Gastrocnemius medialis (tissue), 4 donors: ENCODE results near the gene UCHL3.

ENCODE experiments used
- POLR2A ChIP-seq, 2 donors: fragments of 450-650 bp; IDR thresholded peaks; one replicate each; pipeline ENCODE4 v1.6.1; 2017; ENCODE audit warnings: antibody characterized with exemption in 2 of 2, mild to moderate bottlenecking in 2 of 2, moderate library complexity in 2 of 2
- TF ChIP-seq, protein P1 (sequence below), 5 experiments: fragments of 450-650 bp in 3 of 5; fragments of 200-600 bp in 2 of 5; sonication (generic) in 2 of 5; IDR thresholded peaks in 4 of 5; conservative IDR thresholded peaks in 1 of 5; 1 replicate in 4 of 5; 2 replicates in 1 of 5; pipeline ENCODE4 v1.5.1; 2016 to 2019; ENCODE audit warnings: antibody characterized with exemption in 5 of 5, mild to moderate bottlenecking in 3 of 5, moderate library complexity in 3 of 5

DNA sequence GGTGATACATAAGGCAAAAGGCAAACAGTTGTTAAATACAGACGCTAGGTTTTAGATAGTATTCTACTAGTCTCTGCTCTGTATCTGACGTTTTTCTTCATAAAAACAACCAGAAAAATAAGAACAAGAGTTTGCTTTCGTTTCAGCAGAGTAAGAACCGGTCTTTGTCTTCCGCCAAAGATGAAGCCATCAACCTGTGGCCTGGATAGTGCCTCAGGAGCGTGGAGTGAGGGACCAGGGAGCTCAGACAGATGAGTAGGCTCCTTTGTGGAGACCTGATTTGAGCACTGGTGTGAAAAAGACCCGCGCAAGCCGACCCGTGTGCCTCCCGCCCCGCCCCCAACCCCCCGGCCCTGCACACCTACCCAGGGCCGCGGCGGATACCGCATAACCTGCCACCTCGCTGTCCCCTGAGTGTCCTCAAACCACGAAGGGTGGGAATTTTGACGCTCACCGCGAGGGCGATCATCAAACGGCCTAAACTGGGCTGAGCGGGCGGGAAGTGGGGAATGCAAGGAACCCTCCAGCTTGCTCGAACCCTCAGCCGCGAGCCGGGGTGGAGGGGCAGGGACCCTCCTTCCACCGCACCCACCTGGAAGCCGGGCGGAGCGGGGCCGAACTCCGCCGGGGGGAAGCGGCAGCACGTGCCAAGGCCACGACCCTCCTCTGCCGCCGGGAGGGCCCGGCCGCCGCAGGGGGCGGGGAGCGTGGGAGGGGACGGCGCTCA is 85.7 kb downstream of the UCHL3 start:
- TF ChIP-seq POLR2A (IDR thresholded peaks at IDR 0.05): no peak
- TF ChIP-seq, protein P1, sequence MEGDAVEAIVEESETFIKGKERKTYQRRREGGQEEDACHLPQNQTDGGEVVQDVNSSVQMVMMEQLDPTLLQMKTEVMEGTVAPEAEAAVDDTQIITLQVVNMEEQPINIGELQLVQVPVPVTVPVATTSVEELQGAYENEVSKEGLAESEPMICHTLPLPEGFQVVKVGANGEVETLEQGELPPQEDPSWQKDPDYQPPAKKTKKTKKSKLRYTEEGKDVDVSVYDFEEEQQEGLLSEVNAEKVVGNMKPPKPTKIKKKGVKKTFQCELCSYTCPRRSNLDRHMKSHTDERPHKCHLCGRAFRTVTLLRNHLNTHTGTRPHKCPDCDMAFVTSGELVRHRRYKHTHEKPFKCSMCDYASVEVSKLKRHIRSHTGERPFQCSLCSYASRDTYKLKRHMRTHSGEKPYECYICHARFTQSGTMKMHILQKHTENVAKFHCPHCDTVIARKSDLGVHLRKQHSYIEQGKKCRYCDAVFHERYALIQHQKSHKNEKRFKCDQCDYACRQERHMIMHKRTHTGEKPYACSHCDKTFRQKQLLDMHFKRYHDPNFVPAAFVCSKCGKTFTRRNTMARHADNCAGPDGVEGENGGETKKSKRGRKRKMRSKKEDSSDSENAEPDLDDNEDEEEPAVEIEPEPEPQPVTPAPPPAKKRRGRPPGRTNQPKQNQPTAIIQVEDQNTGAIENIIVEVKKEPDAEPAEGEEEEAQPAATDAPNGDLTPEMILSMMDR (IDR thresholded peaks at IDR 0.05 in 4 of 5, conservative IDR thresholded peaks at IDR 0.05 in 1 of 5): no peak
